Osteoblast (primary cell): ENCODE measurements around the gene NFX1. TPM values are rescaled to one million over a fixed set of nuclear protein-coding genes. Genes with fewer than 3 reads are reported as not detected.

Experiments used
- DNase-seq: peaks from one replicate; pipeline ENCODE4 v3.0.0; 2011; ENCODE audit warnings: low spot score, mixed read lengths; ENCODE audit not compliant: insufficient read length; ENCODE audit errors: missing footprints
- H2AFZ ChIP-seq: 2 replicates; pipeline ENCODE4 v1.6.0; 2011; ENCODE audit warnings: mild to moderate bottlenecking, low read length
- H3K27ac ChIP-seq: 2 replicates; pipeline ENCODE4 v1.5.1; 2011; ENCODE audit warnings: mild to moderate bottlenecking, low read depth, low read length, moderate library complexity
- H3K27me3 ChIP-seq: 2 replicates; pipeline ENCODE4 v1.6.0; 2012; ENCODE audit warnings: mild to moderate bottlenecking, control low read depth, inconsistent platforms, low read length, moderate library complexity; ENCODE audit not compliant: insufficient read depth
- H3K36me3 ChIP-seq: 2 replicates; pipeline ENCODE4 v1.5.1; 2011; ENCODE audit warnings: mild to moderate bottlenecking, low read length, control low read depth, moderate library complexity; ENCODE audit not compliant: insufficient read depth
- H3K4me1 ChIP-seq: 2 replicates; pipeline ENCODE4 v1.5.1; 2011; ENCODE audit warnings: mild to moderate bottlenecking, low read length, control low read depth, moderate library complexity; ENCODE audit not compliant: insufficient read depth
- H3K4me2 ChIP-seq: 2 replicates; pipeline ENCODE4 v1.6.0; 2011; ENCODE audit warnings: mild to moderate bottlenecking, low read length; ENCODE audit not compliant: insufficient read depth
- H3K4me3 ChIP-seq: fragments of 200-600 bp; sonication (generic); 3 replicates; pipeline ENCODE4 v1.5.1; 2012; ENCODE audit warnings: mild to moderate bottlenecking, low read length, inconsistent platforms; ENCODE audit not compliant: insufficient read depth
- H3K79me2 ChIP-seq: 2 replicates; pipeline ENCODE4 v1.6.0; 2012; ENCODE audit warnings: mild to moderate bottlenecking, low read length, control low read depth, inconsistent platforms; ENCODE audit not compliant: insufficient read depth
- H3K9me3 ChIP-seq: 2 replicates; pipeline ENCODE4 v1.5.1; 2011; ENCODE audit warnings: low read depth, low read length, control low read depth
- H4K20me1 ChIP-seq: 2 replicates; pipeline ENCODE4 v1.6.0; 2012; ENCODE audit warnings: mild to moderate bottlenecking, low read length, control low read depth; ENCODE audit not compliant: insufficient read depth
- total RNA-seq: library from RNA; depleted of rRNA; stranded (reverse); fragments of >200 nt; gene quantifications from 2 replicates; pipeline ENCODE4 v1.2.3, GENCODE V29; 2012
- TF ChIP-seq, protein P1 (sequence below): IDR thresholded peaks from 2 replicates; pipeline ENCODE4 v1.5.1; 2011; ENCODE audit warnings: mild to moderate bottlenecking, low read depth, low read length, moderate library complexity; ENCODE audit errors: extremely low read depth

The NFX1 gene
- total RNA-seq, 1 donor, result 34.0 TPM

DNA sequence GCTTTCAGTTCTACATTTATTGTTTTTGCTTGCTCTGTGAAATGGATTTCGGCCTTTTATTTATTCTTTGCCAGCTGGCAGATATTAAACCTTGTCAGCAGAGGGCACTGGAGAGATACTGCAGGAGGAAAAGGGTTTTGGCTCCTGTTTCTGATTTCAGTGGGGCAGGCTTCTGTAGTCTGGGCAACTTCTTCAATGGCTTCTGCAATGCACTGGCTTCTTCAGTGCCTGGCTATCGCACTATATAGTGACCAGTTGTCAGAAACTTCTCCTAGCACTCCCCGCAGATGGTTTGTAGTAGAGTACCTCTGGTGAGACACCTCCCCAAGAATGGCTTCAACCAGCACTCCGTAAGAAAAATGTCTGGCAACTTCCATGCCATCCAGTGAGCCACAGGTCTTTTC lies 3.2 kb upstream of the NFX1 start:
- TF ChIP-seq, protein P1, sequence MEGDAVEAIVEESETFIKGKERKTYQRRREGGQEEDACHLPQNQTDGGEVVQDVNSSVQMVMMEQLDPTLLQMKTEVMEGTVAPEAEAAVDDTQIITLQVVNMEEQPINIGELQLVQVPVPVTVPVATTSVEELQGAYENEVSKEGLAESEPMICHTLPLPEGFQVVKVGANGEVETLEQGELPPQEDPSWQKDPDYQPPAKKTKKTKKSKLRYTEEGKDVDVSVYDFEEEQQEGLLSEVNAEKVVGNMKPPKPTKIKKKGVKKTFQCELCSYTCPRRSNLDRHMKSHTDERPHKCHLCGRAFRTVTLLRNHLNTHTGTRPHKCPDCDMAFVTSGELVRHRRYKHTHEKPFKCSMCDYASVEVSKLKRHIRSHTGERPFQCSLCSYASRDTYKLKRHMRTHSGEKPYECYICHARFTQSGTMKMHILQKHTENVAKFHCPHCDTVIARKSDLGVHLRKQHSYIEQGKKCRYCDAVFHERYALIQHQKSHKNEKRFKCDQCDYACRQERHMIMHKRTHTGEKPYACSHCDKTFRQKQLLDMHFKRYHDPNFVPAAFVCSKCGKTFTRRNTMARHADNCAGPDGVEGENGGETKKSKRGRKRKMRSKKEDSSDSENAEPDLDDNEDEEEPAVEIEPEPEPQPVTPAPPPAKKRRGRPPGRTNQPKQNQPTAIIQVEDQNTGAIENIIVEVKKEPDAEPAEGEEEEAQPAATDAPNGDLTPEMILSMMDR, result peak; percentile 89
- Histone ChIP-seq H3K79me2 (peaks cover 17% of the 10 kb centered on the region), H3K36me3 (peaks cover 5% of the 10 kb centered on the region), H3K9me3 (no peaks in the 10 kb centered on the region), H3K4me3 (no peak overlapping the region), H3K4me2 (no peak overlapping the region), H4K20me1 (no peaks in the 10 kb centered on the region), H3K27ac (peak overlapping the region; percentile 7), H2AFZ (peak overlapping the region; percentile 25), H3K4me1 (peaks cover 12% of the 10 kb centered on the region), H3K27me3 (no peaks in the 10 kb centered on the region)
- DNase-seq, result peak; percentile 92

DNA sequence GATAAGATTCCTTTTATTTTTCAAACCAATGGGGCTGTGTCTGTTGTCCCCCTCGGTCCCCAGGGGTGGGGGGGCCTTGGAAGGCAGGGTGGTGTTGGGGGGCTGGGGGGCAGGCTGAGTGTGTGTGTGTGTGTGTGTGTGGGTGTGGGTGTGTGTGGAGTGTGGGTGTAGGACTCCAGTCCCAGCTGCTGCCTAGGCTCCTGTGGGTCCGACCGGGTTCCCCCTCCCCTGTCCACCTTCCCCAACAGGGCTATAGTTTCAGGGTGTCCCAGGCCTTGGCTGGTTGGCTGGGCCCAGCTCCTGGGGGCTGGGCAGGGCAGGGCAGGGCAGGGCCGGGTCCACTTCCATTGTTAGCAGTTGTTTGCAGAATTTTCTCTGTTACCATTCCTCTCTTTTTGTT lies 2.1 kb upstream of the NFX1 start:
- no peak overlapping the region for H3K4me3 ChIP-seq
- no peak overlapping the region for H2AFZ ChIP-seq
- peaks cover 2% of the 10 kb centered on the region for H4K20me1 ChIP-seq
- no peak overlapping the region for H3K27ac ChIP-seq
- peaks cover 15% of the 10 kb centered on the region for H3K36me3 ChIP-seq
- H3K4me1 ChIP-seq, result peaks cover 15% of the 10 kb centered on the region
- H3K27me3 ChIP-seq, result no peaks in the 10 kb centered on the region
- H3K9me3 ChIP-seq, result no peaks in the 10 kb centered on the region
- peaks cover 28% of the 10 kb centered on the region for H3K79me2 ChIP-seq
- TF ChIP-seq, protein P1, result no peak
- no peak for DNase-seq
- H3K4me2 ChIP-seq, result no peak overlapping the region

DNA sequence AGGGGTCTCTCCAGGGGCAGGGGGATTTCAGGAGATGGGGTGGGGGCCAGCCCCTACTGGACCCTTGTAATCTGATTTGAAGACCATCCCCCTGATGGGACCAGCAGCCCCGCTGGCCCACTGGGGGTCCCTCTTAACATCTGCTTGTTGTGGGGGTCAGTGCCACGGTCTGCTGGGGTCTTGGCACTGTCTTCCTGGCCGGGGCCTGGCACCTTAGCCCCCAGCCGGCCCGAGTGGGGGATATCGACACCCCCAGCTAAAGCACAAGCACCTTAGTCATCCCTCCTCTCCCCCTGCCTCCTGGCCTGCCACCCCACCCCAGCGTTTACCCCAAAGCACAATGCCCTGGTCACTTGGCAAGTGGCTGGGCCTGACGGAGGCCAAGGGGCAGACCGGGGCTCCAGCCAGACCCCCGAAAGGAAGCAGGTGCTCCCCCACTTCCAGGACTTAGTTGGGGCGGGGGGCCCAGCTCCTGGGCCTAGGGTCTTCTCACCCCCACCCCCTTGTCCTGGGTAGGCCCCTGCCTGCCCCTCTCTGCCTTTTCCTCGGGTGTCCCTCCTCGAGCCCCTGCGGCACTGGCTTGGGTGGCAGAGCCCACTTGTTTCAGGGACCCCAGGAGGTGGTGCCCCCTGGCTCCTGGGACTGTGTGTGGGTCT lies 1.4 kb upstream of the NFX1 start:
- H3K27ac ChIP-seq, result peak overlapping the region; percentile 100
- H3K4me1 ChIP-seq, result peaks cover 15% of the 10 kb centered on the region
- H3K79me2 ChIP-seq, result peaks cover 35% of the 10 kb centered on the region
- DNase-seq, result no peak
- H3K4me2 ChIP-seq, result peak overlapping the region; percentile 99
- TF ChIP-seq, protein P1, result no peak
- no peak overlapping the region for H2AFZ ChIP-seq
- H4K20me1 ChIP-seq, result peaks cover 2% of the 10 kb centered on the region
- H3K9me3 ChIP-seq, result no peaks in the 10 kb centered on the region
- no peaks in the 10 kb centered on the region for H3K27me3 ChIP-seq
- H3K4me3 ChIP-seq, result no peak overlapping the region
- peaks cover 22% of the 10 kb centered on the region for H3K36me3 ChIP-seq

DNA sequence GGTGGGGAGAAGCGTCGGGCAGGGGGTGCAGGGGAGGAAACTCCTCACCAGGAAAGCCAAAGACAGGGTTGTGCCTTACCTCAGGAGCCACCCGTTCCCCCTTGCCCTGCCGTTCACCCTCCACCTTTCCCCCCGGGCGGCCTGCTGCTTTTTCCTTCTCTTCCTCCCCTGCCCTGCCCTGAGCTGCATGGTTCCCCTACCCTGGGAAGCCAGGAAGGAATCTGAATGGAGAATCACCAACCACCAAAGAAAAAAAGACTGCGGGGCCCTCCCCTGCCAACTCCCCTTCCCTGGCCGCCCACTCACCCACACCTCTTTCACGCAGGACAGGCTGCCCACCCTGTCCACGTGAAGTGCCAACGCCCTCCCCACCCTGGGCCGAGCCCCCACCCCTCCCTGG lies 820 bp upstream of the NFX1 start:
- Histone ChIP-seq H3K79me2 (peaks cover 41% of the 10 kb centered on the region), H3K36me3 (peaks cover 27% of the 10 kb centered on the region), H3K4me1 (peaks cover 15% of the 10 kb centered on the region), H3K4me2 (peak overlapping the region; percentile 99), H3K27me3 (no peaks in the 10 kb centered on the region), H4K20me1 (peaks cover 2% of the 10 kb centered on the region), H3K9me3 (no peaks in the 10 kb centered on the region), H3K4me3 (peak overlapping the region; percentile 84), H3K27ac (peak overlapping the region; percentile 100), H2AFZ (peak overlapping the region; percentile 56)
- DNase-seq, result peak; percentile 63
- TF ChIP-seq, protein P1, result no peak
